ENCODE data around the gene TBC1D3L.
"Not testable (repeated sequence)": the region's sequence is repeated elsewhere in the genome, so short reads cannot be mapped to it uniquely, and the experiment has no call there.

TBC1D3L gene

DNA sequence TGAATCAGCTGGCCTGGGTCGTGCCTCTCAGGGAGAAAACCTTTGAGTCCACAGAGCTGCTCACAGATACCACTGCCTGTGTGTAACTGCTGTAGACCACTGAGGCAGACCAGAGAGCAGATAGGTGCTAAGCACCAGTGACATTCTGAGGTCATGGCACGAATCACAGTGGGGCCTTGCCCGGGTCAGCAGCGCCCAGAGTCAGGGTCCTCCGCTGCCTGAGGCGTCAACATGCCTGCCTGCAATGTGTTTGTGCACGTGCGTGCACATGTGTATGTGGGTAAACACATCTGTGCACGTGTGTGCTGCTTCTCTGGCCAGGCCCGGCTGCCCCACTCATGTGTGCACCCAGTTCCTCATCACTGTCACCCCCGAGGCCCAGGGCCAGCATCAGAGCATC lies at the start of gene TBC1D3L:
Gene TBC1D3L (minus strand): TSS at position 101 of the 400 bp plus-strand sequence. CDS start 1,540 bp downstream, outside the sequence.
- not testable (repeated sequence) for DNase-seq (ENCODE audit: low spot score)

DNA sequence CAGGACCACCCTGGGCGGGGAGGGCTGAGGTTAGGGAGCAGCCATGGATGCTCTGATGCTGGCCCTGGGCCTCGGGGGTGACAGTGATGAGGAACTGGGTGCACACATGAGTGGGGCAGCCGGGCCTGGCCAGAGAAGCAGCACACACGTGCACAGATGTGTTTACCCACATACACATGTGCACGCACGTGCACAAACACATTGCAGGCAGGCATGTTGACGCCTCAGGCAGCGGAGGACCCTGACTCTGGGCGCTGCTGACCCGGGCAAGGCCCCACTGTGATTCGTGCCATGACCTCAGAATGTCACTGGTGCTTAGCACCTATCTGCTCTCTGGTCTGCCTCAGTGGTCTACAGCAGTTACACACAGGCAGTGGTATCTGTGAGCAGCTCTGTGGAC lies 14.8 kb upstream of the TBC1D3L start, which contains the start of gene TBC1D3D:
Gene TBC1D3D (plus strand): TSS at position 301 of the 400 bp plus-strand sequence. CDS start 1,585 bp downstream, outside the sequence.
- not testable (repeated sequence) for DNase-seq (ENCODE audit: low spot score)

Measured in activated CD4-positive, alpha-beta T cell treated with anti-CD3 and anti-CD28 coated beads, Interleukin-2, Interleukin-4, amounts not matched to agents 100 ng/mL and 50 ng/mL, durations not matched to agents 16 hours and 8 hours (primary cell).